Sciatic nerve (tissue), 2 donors: ENCODE data around the gene TAAR6. TPM values are rescaled to one million over a fixed set of nuclear protein-coding genes. Genes with fewer than 3 reads are reported as not detected.
"Not testable (repeated sequence)": the region's sequence is repeated elsewhere in the genome, so short reads cannot be mapped to it uniquely, and the experiment has no call there.

ENCODE experiments used
- ATAC-seq: fragments of 200-7000 bp; cut with Tn5 transposase; one replicate; pipeline ENCODE4 v1.9.1; 2020; ENCODE audit warnings: mild to moderate bottlenecking, moderate library complexity
- DNase-seq: peaks from one replicate; pipeline ENCODE4 v3.0.0-alpha.2; 2020; ENCODE audit warnings: low spot score
- intact Hi-C: fragments of 100-400 bp; cut with DNase I; formaldehyde crosslinking; loops from one replicate; pipeline ENCODE4 v1.14.2; 2022
- total RNA-seq: library from RNA; stranded (reverse); fragmentation: NEBNext Ultra II Directional; extraction: Animal tissue kit (Norgen Biotek cat#: 25700); gene quantifications from one replicate; pipeline ENCODE4 v1.2.1, GENCODE V29; 2021
- donor health status: DM: no; HTN: no; CAD: no.
- donor health status: DM: no; HTN: no; CAD: no.

TAAR6 gene
- total RNA-seq, 1 donor from 2014 or later, result not detected

DNA sequence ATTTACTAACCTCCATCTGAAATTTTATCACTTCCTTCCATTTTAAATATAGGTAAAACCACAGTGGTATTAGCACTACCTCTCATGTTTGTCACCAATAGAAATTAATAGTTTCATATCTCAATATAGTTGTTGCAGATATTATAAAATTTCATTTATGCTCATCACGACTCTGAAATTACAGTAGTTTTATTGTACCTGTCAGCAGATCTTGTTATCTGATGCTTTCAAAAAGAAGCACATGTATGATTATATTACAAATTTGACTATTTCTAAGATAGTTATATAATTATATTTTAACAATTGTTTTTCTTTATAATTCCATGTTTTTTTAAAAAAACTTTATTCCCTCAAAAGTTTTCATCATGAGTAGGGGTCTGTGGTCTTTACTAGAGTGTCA lies 14.6 kb downstream of the TAAR6 start:
- intact Hi-C loops, result no loop called here
- DNase-seq, result no peak
- no peak for ATAC-seq

DNA sequence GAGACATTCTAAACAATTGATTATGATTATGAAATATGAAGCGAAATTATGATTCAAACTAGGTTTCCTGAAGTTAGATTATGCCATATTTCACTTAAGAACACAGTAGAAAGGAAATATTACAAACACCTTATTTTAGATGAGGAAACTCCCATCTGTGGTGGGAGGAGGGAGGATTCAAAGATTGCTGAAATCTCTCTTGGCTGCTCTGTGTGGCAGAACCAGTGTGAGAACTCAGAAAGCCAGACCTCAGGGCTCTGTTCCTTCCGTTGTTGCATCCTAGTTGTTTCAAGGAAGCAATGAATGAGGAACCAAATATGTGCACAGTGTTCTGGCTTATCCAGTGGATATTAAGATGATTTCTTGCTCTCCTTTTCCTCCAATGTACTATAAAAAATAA lies 17.3 kb downstream of the TAAR6 start:
- ATAC-seq, result no peak
- intact Hi-C loops, result no loop called here
- no peak for DNase-seq

DNA sequence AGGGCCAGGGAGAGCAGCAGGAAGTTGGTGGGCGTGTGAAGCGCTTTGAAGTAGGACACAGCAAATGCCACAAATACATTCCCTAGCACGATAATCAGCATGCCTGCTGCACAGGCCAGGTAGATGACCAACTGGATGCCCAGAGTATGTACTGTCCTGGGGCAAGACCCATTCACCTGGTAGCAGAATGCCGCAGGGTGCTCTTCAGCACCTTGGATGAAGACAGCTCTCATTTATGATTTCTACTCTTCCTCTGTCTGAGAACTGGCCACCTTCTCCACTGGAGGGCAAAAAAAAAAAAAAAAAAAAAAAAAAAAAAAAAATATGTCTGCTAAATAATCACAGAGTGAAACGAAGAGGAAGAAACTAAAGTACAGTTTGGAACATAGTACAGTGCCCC lies 19.3 kb downstream of the TAAR6 start, which contains the start of gene TAAR5:
Gene TAAR5, minus strand, starts transcription at position 288 of the 400 bp plus-strand sequence. Its CDS starts 55 bp downstream, at position 233.
- no peak for DNase-seq
- ATAC-seq, result no peak
- intact Hi-C loops, result no loop called here

DNA sequence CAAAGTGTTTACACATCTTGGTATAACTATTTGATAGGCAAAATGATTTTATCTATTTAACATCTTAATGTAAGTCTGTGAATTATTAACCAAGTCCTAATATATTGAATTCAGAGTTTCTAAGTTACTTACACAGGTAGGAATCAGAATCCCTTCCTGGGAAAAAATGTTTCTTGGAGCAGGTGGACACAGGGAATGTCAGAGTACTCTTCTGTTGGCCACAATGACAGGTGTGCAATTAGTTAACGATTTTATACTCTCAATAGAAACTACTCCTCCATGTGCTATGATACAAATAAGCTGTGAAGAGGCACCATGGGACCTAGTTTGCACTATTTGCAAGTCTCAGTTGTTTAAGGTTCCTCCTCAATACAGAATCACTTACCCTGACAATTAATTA lies 20.2 kb downstream of the TAAR6 start:
- ATAC-seq (no peak), DNase-seq (no peak)
- intact Hi-C loops, result no loop called here

DNA sequence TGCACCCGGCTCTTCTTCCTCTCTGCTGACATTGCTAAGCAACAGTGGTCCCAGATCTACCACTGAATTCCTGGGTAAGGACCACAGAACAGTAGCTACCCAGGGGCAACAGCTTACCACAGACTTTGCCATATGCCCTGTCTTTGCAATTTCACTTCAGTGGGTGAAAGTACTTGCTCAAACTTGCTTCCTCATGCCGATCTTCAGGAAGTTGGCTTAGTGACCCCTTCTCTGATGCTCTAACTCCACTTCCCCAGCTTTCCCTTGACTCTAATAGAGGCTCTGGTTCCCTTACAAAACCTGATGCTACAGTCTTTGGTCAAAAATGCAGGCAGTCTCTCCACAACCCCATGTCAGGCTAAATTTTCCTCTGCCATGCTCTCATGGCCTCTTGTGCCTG lies 22.7 kb downstream of the TAAR6 start:
- DNase-seq (no peak), ATAC-seq (no peak)
- intact Hi-C loops, result no loop called here

DNA sequence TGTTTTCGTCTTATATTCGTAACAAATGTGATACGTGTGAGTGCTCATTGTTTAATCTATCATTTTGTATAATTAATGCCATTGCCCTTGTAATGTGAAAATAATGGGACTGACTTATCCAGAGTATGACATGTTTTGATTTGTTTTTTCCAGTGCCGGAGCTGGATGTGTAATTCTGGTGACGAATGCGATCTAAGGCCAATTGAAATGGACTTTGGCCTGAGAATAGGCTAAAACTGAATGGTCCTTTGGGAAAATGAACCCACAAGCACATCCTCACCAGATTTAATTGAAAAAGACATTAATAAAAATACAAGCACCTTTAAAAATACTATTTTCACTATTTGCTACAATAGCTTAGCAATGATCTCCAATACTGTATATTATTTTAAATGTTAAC lies 26.1 kb downstream of the TAAR6 start:
- no peak for ATAC-seq
- intact Hi-C loops, result no loop called here
- DNase-seq, result no peak

DNA sequence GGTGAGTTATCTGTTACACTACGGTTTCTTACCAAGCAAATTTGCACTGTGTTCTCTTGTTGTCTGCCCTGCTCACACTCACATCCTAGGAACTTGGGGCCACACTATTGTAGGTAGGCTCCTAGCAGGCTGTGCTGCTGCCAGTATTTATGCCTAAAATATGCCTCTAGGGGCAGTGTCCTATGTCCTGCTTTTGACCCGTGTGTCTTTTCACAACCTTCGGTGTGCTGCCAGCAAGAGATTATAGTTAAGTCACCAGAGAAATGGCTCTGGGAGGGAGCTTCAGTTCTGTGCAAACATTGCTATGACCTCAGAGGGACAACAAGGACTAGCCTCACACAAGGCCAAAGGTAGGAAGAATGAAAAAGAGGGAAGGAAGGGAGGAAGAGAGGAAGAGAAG lies 28.4 kb downstream of the TAAR6 start:
- intact Hi-C loops, result no loop called here
- no peak for ATAC-seq

DNA sequence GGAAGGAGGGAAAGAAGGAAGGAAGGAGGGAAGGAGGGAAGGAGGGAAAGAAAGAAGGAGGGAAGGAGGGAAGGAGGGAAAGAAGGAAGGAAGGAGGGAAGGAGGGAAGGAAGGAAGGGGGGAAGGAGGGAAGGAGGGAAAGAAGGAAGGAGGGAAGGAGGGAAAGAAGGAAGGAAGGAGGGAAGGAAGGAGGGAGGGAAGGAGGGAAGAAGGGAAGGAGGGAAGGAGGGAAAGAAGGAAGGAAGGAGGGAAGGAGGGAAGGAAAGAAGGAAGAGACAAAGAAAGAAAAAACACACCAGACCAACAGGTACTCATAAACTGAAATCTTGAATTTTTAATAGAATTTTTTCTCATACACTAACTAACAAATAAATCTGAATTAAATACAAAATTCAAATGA lies 30.8 kb downstream of the TAAR6 start:
- DNase-seq, ATAC-seq, intact Hi-C loops: not testable (repeated sequence)

More for the DNA sequence above, 28.4 kb downstream of the TAAR6 start:
- DNase-seq, result no peak

DNA sequence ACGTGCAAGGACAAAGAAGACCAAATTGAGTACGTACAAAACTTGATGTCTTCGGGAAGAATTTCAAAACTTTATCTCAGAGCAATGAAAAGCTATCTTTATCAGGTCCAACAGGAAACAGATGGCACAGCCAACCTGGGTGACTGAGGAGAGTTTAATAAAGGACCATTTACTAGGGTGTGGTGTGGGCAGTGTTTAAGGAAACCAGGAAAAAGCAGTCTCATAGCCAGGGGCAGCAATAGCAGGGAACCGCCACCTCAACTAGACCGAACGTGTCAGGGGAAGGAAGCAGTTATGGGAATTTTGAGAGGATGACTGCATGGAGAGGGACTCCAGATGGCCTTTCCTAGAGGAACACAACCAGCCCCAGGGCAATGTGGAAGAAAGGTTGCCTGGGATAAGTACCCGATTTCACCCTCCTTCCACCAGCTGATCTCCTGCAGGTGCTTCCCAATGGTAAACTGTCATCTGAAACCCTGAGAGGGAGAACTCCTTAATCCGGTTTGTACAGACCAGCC lies 34.6 kb downstream of the TAAR6 start:
- ATAC-seq (no peak), DNase-seq (no peak)

DNA sequence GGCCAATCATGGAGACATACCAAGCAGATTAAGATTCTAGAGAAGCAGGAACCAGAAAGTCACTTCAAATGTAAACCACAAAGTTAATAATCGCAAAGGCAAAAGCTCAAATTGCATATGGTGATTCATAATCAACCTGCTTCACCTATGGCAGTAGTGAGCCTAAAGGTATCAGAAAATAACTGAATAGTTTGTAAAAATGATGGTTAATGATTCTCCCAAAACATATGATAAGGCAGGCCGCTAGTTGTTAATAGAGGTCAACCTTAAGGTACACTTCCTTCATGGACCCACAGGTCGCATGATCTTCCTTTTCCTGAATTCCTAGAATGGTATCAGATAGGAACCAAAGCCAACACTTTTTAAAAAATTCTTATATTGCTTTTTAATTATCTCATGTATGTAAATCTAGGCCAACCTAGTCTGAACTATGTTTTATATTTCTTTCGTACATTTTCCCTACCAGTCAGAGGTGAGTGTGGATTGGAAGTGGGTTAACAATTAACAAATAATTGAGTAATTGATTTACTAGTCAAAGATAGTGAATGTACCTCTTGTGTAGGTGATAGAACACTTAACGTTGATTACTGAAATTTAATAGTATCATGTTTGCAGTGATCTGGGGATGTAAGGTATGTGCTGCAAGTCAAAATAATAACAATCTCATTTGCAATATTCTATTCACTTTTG lies 37.6 kb downstream of the TAAR6 start:
- ATAC-seq (no peak), DNase-seq (no peak)
- intact Hi-C loops, result no loop called here

More for the DNA sequence above, 34.6 kb downstream of the TAAR6 start:
- intact Hi-C loops, result no loop called here

DNA sequence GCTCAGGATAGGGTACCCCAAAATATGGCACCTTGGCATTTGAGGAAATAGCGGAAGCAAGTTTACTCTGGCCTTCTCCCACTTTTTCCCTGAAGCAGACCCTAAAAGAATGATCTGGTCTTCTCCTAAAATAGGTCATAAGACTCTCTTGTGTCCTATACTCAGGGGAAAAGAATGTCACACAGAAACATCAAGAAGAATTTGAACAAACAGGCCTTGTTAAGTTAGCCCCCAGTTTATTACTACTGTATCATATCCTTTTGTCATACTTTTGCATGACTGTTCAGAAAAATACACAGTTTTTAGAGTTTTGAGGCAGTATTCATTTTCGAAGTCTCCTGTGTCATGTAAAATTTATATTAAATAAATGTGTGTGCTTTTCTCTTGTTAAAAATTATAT lies 41.5 kb downstream of the TAAR6 start:
- ATAC-seq, result no peak
- DNase-seq, result no peak
- intact Hi-C loops, result no loop called here

DNA sequence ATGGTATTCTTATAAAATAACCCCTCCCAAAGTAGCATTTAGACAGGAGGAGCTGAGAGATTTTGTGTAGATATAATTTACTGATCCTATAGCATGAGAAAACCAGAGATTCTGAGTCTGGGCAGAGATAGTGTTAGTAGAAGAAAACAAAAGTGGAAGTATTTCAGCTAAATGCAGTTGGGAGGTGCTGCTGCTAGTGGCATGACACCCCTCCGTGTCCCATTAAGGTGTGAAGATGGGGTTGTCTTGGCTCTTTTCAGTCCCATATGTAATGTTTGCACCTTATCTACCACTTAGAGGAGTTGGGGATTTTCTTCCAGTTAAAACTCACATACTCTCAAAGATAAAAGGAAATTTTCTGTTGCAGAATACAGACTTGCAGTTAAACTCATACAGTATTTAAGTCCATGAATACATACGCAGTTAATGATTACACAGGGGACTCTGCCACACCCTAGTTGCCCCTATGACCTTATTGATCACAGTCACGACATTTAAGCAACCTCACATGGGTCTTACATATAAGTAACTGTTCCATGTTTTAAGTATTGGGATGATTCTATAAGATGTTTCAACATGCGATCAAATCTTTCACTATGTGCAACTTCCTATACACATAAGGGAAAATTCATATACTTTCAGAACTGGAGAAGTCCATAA lies 42.5 kb downstream of the TAAR6 start:
- no peak for ATAC-seq
- intact Hi-C loops, result no loop called here
- DNase-seq, result no peak

DNA sequence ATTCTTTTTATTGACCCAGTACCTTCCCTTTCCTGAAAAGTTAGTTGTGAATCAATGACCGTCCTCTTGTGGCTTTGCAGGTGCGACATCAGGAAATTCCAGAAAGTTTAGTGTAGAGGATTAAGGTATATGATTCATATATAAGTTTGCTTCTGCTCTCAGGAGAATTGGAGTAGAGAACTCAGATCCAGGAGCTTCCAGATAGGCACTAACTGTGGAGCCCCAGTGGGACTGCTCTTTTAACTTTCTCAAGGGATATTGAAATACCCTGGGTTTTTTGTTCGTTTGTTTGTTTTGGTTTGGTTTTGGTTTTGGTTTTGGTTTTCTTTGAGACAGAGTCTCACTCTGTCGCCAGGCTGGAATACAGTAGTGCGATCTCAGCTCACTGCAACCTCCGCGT lies 44.4 kb downstream of the TAAR6 start:
- no peak for DNase-seq
- intact Hi-C loops, result no loop called here
- ATAC-seq, result no peak

DNA sequence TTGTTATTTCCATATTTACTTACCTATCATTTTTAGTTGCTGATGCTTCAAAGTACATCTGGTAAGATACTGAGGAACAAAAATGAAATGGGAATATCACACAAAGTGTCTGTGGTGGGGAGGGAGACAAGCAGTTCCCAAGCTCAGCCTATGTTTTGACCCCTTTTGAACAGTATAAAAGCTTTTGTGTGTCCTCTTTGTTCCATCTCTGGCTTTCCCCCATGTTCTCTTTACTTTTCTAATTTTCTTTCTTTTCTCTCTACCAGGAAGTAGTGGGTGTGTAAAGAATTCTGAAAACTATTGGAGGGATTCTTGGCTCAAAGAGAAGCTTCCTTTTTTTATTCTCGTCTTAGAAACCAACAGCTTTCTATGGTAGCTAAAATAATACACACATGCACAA lies 46.6 kb downstream of the TAAR6 start:
- intact Hi-C loops, result no loop called here
- ATAC-seq (no peak), DNase-seq (no peak)

Other genes with a start within 250 kb of the TAAR6 start
- 14.2 TPM for gene MOXD1, start 168.8 kb upstream of the TAAR6 start, total RNA-seq
- gene STX7, start 57.2 kb upstream of the TAAR6 start, total RNA-seq, result 98.4 TPM
- not detected for gene TAAR9, start 32.0 kb upstream of the TAAR6 start, total RNA-seq
- gene TAAR8, start 17.6 kb upstream of the TAAR6 start, total RNA-seq, result not detected
- not detected for gene TAAR5, start 19.4 kb downstream of the TAAR6 start, total RNA-seq
- not detected for gene TAAR2, start 54.0 kb downstream of the TAAR6 start, total RNA-seq
- gene TAAR1, start 88.9 kb downstream of the TAAR6 start, total RNA-seq, result not detected
- gene VNN1, start 143.7 kb downstream of the TAAR6 start, total RNA-seq, result 1.2 TPM
- 9.2 TPM for gene VNN2, start 187.6 kb downstream of the TAAR6 start, total RNA-seq
- 6.8 TPM for gene SLC18B1, start 228.3 kb downstream of the TAAR6 start, total RNA-seq
- gene RPS12, start 244.2 kb downstream of the TAAR6 start, total RNA-seq, result 716 TPM